ENCODE data around the gene NFIC.

DNA sequence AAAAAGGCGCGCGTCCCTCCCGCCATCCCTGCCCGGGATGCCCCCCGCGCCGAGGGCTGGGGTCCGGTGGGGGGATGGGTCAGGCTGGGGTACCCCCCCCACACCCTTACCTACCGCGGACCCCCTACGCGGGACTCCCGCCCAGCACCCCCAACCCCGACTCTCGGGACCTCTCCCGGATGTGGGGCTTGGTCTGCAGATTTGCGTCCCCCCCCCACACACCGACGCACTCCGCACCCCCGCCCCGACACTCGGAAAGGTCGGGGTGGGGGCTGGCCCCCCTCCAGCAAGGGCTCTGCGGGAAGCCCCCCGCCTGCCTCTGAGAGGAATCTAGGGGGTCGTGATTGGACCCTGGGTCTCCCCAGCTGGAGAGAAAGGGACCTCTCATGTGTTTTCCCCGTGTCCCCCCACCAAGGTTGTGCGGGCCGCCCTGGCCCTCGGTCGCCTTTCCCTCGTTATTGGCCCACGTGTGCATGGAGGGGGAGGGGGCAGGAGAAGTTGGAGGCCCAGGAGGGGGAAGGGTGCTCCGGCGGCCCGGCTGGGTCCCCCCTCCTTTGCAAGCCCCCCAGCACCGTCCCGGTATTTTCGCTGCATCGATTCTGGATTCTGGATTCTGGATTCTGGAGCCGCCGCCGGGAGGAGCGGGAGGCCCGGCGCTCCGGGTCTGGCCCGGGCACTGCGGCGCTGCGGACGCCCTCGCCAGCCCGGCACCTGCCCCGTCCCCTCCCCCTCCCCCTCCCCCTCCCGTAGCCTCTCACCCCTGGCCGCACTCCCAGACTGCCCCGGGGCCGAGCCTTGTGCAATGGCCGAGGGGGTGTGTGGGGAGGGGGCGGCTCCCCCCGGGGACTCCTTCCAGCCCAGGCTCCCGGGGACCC lies 607 bp downstream of the NFIC start:
- TF ChIP-seq, protein P1, sequence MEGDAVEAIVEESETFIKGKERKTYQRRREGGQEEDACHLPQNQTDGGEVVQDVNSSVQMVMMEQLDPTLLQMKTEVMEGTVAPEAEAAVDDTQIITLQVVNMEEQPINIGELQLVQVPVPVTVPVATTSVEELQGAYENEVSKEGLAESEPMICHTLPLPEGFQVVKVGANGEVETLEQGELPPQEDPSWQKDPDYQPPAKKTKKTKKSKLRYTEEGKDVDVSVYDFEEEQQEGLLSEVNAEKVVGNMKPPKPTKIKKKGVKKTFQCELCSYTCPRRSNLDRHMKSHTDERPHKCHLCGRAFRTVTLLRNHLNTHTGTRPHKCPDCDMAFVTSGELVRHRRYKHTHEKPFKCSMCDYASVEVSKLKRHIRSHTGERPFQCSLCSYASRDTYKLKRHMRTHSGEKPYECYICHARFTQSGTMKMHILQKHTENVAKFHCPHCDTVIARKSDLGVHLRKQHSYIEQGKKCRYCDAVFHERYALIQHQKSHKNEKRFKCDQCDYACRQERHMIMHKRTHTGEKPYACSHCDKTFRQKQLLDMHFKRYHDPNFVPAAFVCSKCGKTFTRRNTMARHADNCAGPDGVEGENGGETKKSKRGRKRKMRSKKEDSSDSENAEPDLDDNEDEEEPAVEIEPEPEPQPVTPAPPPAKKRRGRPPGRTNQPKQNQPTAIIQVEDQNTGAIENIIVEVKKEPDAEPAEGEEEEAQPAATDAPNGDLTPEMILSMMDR (IDR thresholded peaks at IDR 0.05; ENCODE audit: low read length), result no peak
- TF ChIP-seq EZH2 (optimal IDR thresholded peaks at IDR 0.05; ENCODE audit: low read depth, low read length) (no peak), EZH2phosphoT487 (IDR thresholded peaks at IDR 0.05; ENCODE audit: low read length) (peak; percentile 52; the same call in 1 of the 2 replicates)

Measured in MM.1S (cell line).